IMR-90 (cell line): Measurements from ENCODE around the gene KCTD20.

Source experiments
- BHLHE40 ChIP-seq: fragments of 150-350 bp; IDR thresholded peaks from 2 replicates; pipeline ENCODE4 v1.6.1; 2016; ENCODE audit warnings: mild to moderate bottlenecking, low read depth, low read length
- CEBPB ChIP-seq: IDR thresholded peaks from 2 replicates; pipeline ENCODE4 v1.6.1; 2012; ENCODE audit warnings: low read depth, low read length, improper control_type of control experiment
- CHD1 ChIP-seq: IDR thresholded peaks from 2 replicates; pipeline ENCODE4 v1.6.1; 2012; ENCODE audit warnings: low read depth, low read length, improper control_type of control experiment
- FOS ChIP-seq: fragments of 150-350 bp; IDR thresholded peaks from 2 replicates; pipeline ENCODE4 v1.6.1; 2016; ENCODE audit warnings: low read depth, low read length
- MAZ ChIP-seq: IDR thresholded peaks from 2 replicates; pipeline ENCODE4 v1.6.1; 2012; ENCODE audit warnings: low read depth, mild to moderate bottlenecking, low read length, improper control_type of control experiment, moderate library complexity, borderline replicate concordance
- MXI1 ChIP-seq: IDR thresholded peaks from 2 replicates; pipeline ENCODE4 v1.6.1; 2012; ENCODE audit warnings: low read depth, mild to moderate bottlenecking, low read length, moderate library complexity, borderline replicate concordance
- POLR2A ChIP-seq: IDR thresholded peaks from 2 replicates; pipeline ENCODE4 v1.6.1; 2012; ENCODE audit warnings: mild to moderate bottlenecking, low read depth, low read length
- RAD21 ChIP-seq: IDR thresholded peaks from 2 replicates; pipeline ENCODE4 v1.6.1; 2012; ENCODE audit warnings: low read length, improper control_type of control experiment
- RCOR1 ChIP-seq: IDR thresholded peaks from 2 replicates; pipeline ENCODE4 v1.6.1; 2012; ENCODE audit warnings: mild to moderate bottlenecking, low read length, improper control_type of control experiment; ENCODE audit not compliant: insufficient replicate concordance
- RFX5 ChIP-seq: IDR thresholded peaks from 2 replicates; pipeline ENCODE4 v1.8.0; 2012; ENCODE audit warnings: low read depth, mild to moderate bottlenecking, low read length, moderate library complexity
- SMC3 ChIP-seq: fragments of 150-350 bp; IDR thresholded peaks from 2 replicates; pipeline ENCODE4 v1.6.1; 2016; ENCODE audit warnings: low read depth, mild to moderate bottlenecking, antibody characterized with exemption, low read length, moderate library complexity
- TF ChIP-seq, protein P1 (sequence below): conservative IDR thresholded peaks from 2 replicates; pipeline ENCODE4 v1.5.1; 2012; ENCODE audit warnings: mild to moderate bottlenecking, low read depth, low read length, improper control_type of control experiment
- TF ChIP-seq, protein P2 (sequence below): fragments of 150-350 bp; IDR thresholded peaks from 2 replicates; pipeline ENCODE4 v1.6.1; 2016; ENCODE audit warnings: low read depth, mild to moderate bottlenecking, low read length, moderate library complexity, borderline replicate concordance
- TF ChIP-seq, protein P3 (sequence below): fragments of 150-350 bp; IDR thresholded peaks from 2 replicates; pipeline ENCODE4 v1.6.1; 2017; ENCODE audit warnings: mild to moderate bottlenecking, antibody characterized with exemption, low read length, low read depth

DNA sequence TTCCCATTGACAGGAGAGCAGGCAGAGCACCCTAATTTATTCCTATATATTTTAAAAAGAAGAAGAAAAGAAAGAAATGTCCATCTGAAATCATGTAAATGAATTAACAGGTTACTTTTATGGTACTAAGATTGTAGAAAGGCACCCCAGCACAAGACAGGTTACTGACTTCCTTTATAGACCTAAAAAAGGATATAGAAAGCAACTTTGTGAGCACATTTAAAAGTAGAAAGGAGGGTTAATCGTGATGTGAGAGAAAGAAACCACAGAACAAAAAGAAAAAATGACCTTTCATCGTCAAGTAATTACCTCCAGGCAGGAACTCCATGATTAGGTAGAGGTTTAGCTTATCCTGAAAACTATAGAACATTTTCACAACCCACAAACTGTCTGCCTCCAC, 74.6 kb downstream of the KCTD20 start:
- TF ChIP-seq, protein P1, sequence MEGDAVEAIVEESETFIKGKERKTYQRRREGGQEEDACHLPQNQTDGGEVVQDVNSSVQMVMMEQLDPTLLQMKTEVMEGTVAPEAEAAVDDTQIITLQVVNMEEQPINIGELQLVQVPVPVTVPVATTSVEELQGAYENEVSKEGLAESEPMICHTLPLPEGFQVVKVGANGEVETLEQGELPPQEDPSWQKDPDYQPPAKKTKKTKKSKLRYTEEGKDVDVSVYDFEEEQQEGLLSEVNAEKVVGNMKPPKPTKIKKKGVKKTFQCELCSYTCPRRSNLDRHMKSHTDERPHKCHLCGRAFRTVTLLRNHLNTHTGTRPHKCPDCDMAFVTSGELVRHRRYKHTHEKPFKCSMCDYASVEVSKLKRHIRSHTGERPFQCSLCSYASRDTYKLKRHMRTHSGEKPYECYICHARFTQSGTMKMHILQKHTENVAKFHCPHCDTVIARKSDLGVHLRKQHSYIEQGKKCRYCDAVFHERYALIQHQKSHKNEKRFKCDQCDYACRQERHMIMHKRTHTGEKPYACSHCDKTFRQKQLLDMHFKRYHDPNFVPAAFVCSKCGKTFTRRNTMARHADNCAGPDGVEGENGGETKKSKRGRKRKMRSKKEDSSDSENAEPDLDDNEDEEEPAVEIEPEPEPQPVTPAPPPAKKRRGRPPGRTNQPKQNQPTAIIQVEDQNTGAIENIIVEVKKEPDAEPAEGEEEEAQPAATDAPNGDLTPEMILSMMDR, result no peak
- TF ChIP-seq MXI1 (no peak), RCOR1 (no peak), MAZ (no peak), POLR2A (no peak), CHD1 (no peak), RAD21 (no peak), BHLHE40 (no peak), SMC3 (no peak), CEBPB (no peak), RFX5 (no peak), FOS (no peak)
- TF ChIP-seq, protein P2, sequence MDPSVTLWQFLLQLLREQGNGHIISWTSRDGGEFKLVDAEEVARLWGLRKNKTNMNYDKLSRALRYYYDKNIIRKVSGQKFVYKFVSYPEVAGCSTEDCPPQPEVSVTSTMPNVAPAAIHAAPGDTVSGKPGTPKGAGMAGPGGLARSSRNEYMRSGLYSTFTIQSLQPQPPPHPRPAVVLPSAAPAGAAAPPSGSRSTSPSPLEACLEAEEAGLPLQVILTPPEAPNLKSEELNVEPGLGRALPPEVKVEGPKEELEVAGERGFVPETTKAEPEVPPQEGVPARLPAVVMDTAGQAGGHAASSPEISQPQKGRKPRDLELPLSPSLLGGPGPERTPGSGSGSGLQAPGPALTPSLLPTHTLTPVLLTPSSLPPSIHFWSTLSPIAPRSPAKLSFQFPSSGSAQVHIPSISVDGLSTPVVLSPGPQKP, result no peak
- TF ChIP-seq, protein P3, sequence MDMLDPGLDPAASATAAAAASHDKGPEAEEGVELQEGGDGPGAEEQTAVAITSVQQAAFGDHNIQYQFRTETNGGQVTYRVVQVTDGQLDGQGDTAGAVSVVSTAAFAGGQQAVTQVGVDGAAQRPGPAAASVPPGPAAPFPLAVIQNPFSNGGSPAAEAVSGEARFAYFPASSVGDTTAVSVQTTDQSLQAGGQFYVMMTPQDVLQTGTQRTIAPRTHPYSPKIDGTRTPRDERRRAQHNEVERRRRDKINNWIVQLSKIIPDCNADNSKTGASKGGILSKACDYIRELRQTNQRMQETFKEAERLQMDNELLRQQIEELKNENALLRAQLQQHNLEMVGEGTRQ, result no peak
